Gastrocnemius medialis (tissue), 4 donors: ENCODE data around the gene KATNIP. TPM values are rescaled to one million over a fixed set of nuclear protein-coding genes. Genes with fewer than 3 reads are reported as not detected.

ENCODE experiments used
- ATAC-seq, 2 donors: fragments of 150-250 bp; one replicate each; pipeline ENCODE4 v1.9.1; 2016
- DNase-seq, 2 donors: peaks; one replicate each; pipeline ENCODE4 v3.0.0-alpha.2; 2019
- H3K27ac ChIP-seq, 4 donors: fragments of 200-600 bp; sonication (generic); 1 replicate in 1 of 4; 2 replicates in 3 of 4; pipeline ENCODE4 v1.5.1; 2016 to 2018; ENCODE audit warnings: mild to moderate bottlenecking in 2 of 4, moderate library complexity in 1 of 4
- H3K27me3 ChIP-seq, 3 donors: fragments of 200-600 bp; sonication (generic) in 2 of 3; 1 replicate in 1 of 3; 2 replicates in 2 of 3; pipeline versions ENCODE4 v1.5.1 to v1.6.0; 2016 to 2019; ENCODE audit warnings: mild to moderate bottlenecking in 1 of 3, moderate library complexity in 1 of 3
- H3K36me3 ChIP-seq, 2 donors: fragments of 200-600 bp; sonication (generic) in 1 of 2; one replicate each; pipeline ENCODE4 v1.5.1; 2017 to 2018
- H3K4me1 ChIP-seq, 2 donors: fragments of 200-600 bp; sonication (generic) in 1 of 2; one replicate each; pipeline ENCODE4 v1.5.1; 2016 to 2017; ENCODE audit warnings: mild to moderate bottlenecking in 2 of 2
- H3K4me3 ChIP-seq, 4 donors: fragments of 200-600 bp; sonication (generic) in 3 of 4; 1 replicate in 1 of 4; 2 replicates in 3 of 4; pipeline ENCODE4 v1.5.1; 2016 to 2019; ENCODE audit warnings: mild to moderate bottlenecking in 2 of 4
- H3K9me3 ChIP-seq, 3 donors: fragments of 200-600 bp; sonication (generic) in 2 of 3; 1 replicate in 1 of 3; 2 replicates in 2 of 3; pipeline ENCODE4 v1.5.1; 2016 to 2019
- POLR2A ChIP-seq, 2 donors: fragments of 450-650 bp; IDR thresholded peaks; one replicate each; pipeline ENCODE4 v1.6.1; 2017; ENCODE audit warnings: antibody characterized with exemption in 2 of 2, mild to moderate bottlenecking in 2 of 2, moderate library complexity in 2 of 2
- in situ Hi-C, 4 donors: fragments of 200-750 bp; cut with MboI; loops; one replicate each; pipeline versions ENCODE4 v1.15.0 to v1.8.0; 2017; ENCODE audit warnings: low sequenced_read_pairs in 4 of 4
- intact Hi-C: fragments of 100-400 bp; cut with DNase I; formaldehyde crosslinking; loops from one replicate; pipeline ENCODE4 v1.15.1; 2023; ENCODE audit warnings: low total_unique reads
- total RNA-seq, 4 donors: library from RNA; depleted of rRNA; stranded (reverse); fragments of >200 nt; gene quantifications; one replicate each; pipeline versions ENCODE4 v1.1.0 to v1.2.3, GENCODE V29; 2016
- TF ChIP-seq, protein P1 (sequence below), 5 experiments: fragments of 450-650 bp in 3 of 5; fragments of 200-600 bp in 2 of 5; sonication (generic) in 2 of 5; IDR thresholded peaks in 4 of 5; conservative IDR thresholded peaks in 1 of 5; 1 replicate in 4 of 5; 2 replicates in 1 of 5; pipeline ENCODE4 v1.5.1; 2016 to 2019; ENCODE audit warnings: antibody characterized with exemption in 5 of 5, mild to moderate bottlenecking in 3 of 5, moderate library complexity in 3 of 5

Gene KATNIP
- total RNA-seq, 4 donors from 2014 or later, result 6.3 to 12.1 (median 7.7) TPM

DNA sequence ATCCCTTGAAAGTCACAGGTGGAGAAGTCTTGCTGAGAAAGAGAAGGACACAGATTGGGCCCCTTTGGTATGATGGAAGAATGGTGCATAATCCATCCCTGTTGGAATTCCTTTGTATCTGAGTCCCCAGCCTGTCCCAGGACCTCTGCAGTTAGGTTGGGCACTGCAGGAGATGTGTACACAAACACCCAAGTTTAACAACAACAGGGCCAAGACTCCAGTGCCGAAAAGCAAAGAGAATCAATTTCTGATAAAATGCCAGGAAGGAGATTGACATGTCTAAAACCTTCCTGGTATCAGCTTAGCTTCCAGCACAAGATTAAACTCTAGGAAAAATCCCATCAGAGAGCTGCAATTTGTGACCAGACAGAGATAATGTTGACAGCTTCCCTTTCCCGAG, 32.9 kb downstream of the KATNIP start:
- TF ChIP-seq POLR2A (IDR thresholded peaks at IDR 0.05), result no peak
- TF ChIP-seq, protein P1, sequence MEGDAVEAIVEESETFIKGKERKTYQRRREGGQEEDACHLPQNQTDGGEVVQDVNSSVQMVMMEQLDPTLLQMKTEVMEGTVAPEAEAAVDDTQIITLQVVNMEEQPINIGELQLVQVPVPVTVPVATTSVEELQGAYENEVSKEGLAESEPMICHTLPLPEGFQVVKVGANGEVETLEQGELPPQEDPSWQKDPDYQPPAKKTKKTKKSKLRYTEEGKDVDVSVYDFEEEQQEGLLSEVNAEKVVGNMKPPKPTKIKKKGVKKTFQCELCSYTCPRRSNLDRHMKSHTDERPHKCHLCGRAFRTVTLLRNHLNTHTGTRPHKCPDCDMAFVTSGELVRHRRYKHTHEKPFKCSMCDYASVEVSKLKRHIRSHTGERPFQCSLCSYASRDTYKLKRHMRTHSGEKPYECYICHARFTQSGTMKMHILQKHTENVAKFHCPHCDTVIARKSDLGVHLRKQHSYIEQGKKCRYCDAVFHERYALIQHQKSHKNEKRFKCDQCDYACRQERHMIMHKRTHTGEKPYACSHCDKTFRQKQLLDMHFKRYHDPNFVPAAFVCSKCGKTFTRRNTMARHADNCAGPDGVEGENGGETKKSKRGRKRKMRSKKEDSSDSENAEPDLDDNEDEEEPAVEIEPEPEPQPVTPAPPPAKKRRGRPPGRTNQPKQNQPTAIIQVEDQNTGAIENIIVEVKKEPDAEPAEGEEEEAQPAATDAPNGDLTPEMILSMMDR (IDR thresholded peaks at IDR 0.05 in 4 of 5, conservative IDR thresholded peaks at IDR 0.05 in 1 of 5), result no peak
- Histone ChIP-seq H3K27me3 (no peaks in the 10 kb centered on the region), H3K4me1 (no peaks in the 10 kb centered on the region), H3K9me3 (no peaks in the 10 kb centered on the region), H3K27ac (no peak overlapping the region), H3K4me3 (no peak overlapping the region), H3K36me3 (no peaks in the 10 kb centered on the region)
- intact Hi-C loops (no loop called here), in situ Hi-C loops (no loop called here)
- ATAC-seq, result no peak
- no peak for DNase-seq

DNA sequence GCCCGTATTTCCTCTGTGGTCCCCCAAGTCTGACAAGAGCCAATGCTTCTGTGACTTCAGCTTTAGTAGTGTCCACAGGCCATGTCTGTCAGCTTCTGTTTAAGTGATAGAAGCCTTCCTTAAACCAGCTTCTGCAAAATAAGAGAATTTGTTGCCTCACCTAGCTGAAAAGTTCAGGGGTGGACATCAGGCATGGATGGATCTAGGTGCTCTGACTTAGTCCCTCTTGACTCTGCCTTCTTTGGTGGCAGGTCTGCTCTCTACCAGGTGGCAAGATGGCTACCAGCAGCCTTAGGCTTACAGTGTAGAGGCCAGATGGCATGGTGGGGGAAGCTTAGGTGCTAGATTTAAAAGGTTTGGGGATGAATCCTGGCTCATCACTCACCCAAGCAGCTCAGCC, 33.7 kb downstream of the KATNIP start:
- ATAC-seq (no peak), DNase-seq (no peak)
- Histone ChIP-seq H3K4me1 (no peaks in the 10 kb centered on the region), H3K27ac (no peak overlapping the region), H3K4me3 (no peak overlapping the region), H3K27me3 (no peaks in the 10 kb centered on the region), H3K9me3 (no peaks in the 10 kb centered on the region), H3K36me3 (no peaks in the 10 kb centered on the region)
- TF ChIP-seq, protein P1 (IDR thresholded peaks at IDR 0.05 in 4 of 5, conservative IDR thresholded peaks at IDR 0.05 in 1 of 5), result no peak
- TF ChIP-seq POLR2A (IDR thresholded peaks at IDR 0.05), result no peak
- in situ Hi-C loops, result no loop called here
- intact Hi-C loops, result no loop called here

DNA sequence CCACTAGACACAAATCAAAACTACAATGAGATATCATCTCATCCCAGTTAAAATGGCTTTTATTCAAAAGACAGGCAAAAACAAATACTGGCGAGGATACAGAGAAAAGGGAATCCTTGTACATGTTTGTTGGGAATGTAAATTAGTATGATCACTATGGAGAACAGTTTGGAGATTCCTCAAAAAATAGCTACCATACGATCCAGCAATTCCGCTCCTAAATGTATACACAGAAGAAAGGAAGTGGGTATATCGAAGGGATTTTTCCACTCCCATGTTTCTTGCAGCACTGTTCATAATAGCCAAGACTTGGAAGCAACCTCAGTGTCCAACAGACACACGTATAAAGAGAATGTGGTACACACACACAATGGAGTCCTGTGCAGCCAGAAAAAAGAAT, 35.3 kb downstream of the KATNIP start:
- in situ Hi-C loops (no loop called here), intact Hi-C loops (no loop called here)
- no peaks in the 10 kb centered on the region for H3K4me1 ChIP-seq
- H3K27ac ChIP-seq, result no peak overlapping the region
- H3K27me3 ChIP-seq, result no peaks in the 10 kb centered on the region
- no peaks in the 10 kb centered on the region for H3K9me3 ChIP-seq
- no peak overlapping the region for H3K4me3 ChIP-seq
- H3K36me3 ChIP-seq, result no peaks in the 10 kb centered on the region
- ATAC-seq, result no peak
- DNase-seq, result no peak
- no peak for TF ChIP-seq POLR2A (IDR thresholded peaks at IDR 0.05)
- TF ChIP-seq, protein P1 (IDR thresholded peaks at IDR 0.05 in 4 of 5, conservative IDR thresholded peaks at IDR 0.05 in 1 of 5), result no peak

DNA sequence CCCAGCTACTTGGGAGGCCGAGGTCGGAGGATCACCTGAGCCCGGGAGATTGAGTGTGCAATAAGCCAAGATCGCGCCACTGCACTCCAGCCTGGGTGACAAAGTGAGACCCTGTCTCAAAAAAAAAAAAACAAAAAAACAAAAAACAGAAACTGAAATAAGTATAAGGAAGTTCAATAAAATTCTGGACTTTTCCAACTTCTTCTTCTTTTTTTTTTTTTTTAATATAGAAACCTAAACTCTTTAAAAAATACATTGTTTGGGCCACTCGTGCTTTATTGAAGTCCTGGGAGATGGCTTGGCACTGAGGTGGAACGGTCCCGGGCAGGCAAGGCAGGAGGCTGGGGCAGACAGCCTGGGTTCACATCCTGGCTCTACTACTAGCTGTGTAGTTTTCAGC, 36.8 kb downstream of the KATNIP start:
- in situ Hi-C loops, result no loop called here
- intact Hi-C loops, result no loop called here
- Histone ChIP-seq H3K27ac (no peak overlapping the region), H3K4me3 (no peak overlapping the region), H3K9me3 (no peaks in the 10 kb centered on the region), H3K4me1 (no peaks in the 10 kb centered on the region), H3K27me3 (no peaks in the 10 kb centered on the region), H3K36me3 (no peaks in the 10 kb centered on the region)
- TF ChIP-seq POLR2A (IDR thresholded peaks at IDR 0.05), result no peak
- TF ChIP-seq, protein P1 (IDR thresholded peaks at IDR 0.05 in 4 of 5, conservative IDR thresholded peaks at IDR 0.05 in 1 of 5), result no peak
- ATAC-seq (no peak), DNase-seq (no peak)

DNA sequence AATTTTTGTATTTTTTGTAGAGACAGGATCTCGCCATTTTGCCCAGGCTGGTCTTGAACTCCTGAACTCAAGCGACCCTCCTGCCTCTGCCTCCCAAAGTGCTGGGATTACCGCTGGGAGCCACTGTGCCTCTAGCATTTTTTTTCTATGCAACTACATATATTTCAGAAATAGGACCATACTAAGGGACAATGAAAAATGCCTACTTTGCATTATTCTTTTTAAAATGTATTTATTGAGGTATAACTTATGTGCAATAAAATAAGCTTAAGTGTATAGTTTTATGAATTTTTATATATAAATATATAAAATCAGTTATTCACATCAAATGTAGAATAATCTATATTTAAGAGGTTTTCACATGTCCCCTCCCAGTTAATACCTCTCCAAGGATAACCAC, 38.1 kb downstream of the KATNIP start:
- DNase-seq (no peak), ATAC-seq (no peak)
- Histone ChIP-seq H3K4me1 (no peaks in the 10 kb centered on the region), H3K27ac (no peak overlapping the region), H3K36me3 (no peaks in the 10 kb centered on the region), H3K27me3 (no peaks in the 10 kb centered on the region), H3K4me3 (no peak overlapping the region), H3K9me3 (no peaks in the 10 kb centered on the region)
- in situ Hi-C loops (no loop called here), intact Hi-C loops (no loop called here)
- no peak for TF ChIP-seq POLR2A (IDR thresholded peaks at IDR 0.05)
- TF ChIP-seq, protein P1 (IDR thresholded peaks at IDR 0.05 in 4 of 5, conservative IDR thresholded peaks at IDR 0.05 in 1 of 5), result no peak
